NK-92 (cell line): Measurements from ENCODE around the gene NRXN2.
"Not testable (repeated sequence)": the region's sequence is repeated elsewhere in the genome, so short reads cannot be mapped to it uniquely, and the experiment has no call there.

Experiments
- DNase-seq: peaks from one replicate; lab custom pipeline; 2025; ENCODE audit not compliant: unreplicated experiment; lab: John Stamatoyannopoulos, UW

NRXN2 gene

DNA sequence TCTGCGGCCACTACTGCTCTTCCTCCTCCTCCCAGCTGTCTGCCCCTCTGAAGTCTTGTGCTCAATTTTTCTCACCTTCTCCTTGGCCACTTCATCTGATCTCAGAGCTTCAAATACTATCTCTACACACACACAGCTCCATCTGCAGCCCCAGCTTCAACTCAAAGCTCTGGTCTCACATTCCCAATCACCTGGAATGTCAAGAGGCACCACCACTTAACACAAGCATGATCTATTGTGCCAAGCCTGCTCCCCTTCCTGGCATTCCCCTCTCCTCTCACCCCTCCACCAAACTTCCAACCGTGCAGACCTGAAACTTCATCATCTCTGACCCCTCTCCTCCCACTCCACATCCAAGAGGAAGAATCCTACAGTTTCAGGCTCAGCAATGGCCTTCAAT lies 17.5 kb downstream of the NRXN2 start:
- DNase-seq: no peak

DNA sequence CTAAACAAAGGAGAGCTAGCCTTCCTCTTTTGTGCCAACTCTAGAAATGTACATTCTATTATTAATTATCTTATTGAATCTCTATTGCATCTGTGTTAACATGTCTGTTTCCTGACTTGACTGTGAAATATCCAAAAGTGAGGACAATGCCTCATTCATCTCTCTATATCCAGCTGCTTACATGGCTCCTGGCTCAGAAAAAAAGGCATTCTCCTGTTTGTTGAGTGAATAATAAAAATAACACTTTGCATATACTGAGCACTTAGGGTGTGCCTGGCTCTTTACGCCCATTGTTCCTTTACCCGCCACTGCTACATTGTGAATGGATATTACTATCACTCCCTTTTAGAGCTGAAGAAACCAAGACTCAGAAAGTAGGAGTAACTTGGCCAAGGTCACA lies 19.9 kb downstream of the NRXN2 start:
- no peak for DNase-seq

DNA sequence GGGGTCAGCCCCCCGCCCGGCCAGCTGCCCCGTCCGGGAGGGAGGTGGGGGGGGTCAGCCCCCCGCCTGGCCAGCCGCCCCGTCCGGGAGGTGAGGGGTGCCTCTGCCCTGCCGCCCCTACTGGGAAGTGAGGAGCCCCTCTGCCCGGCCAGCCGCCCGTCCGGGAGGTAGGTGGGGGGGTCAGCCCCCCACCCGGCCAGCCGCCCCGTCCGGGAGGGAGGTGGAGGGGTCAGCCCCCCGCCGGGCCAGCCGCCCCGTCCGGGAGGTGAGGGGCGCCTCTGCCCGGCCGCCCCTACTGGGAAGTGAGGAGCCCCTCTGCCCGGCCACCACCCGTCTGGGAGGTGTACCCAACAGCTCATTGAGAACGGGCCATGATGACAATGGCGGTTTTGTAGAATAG lies 21.0 kb downstream of the NRXN2 start:
- DNase-seq: not testable (repeated sequence)

DNA sequence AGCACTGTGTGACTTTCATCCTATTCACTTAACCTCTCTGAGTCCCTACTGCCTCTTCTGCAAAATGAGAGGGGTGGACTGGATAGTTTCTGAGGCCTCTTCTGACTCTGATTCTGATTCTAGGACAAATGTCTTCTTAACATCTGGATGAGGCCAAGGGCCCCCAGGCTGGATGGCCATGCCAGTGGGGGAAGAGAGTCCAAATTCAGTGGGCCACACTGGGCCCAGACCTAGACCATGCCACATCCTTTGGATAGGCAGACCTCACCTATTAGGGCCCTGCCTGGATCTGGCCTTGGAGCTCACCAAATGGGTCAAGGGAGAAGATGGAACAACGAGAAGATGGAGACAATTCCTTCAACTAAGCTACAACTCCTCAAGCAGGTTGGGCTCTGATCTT lies 24.6 kb downstream of the NRXN2 start:
- no peak for DNase-seq

DNA sequence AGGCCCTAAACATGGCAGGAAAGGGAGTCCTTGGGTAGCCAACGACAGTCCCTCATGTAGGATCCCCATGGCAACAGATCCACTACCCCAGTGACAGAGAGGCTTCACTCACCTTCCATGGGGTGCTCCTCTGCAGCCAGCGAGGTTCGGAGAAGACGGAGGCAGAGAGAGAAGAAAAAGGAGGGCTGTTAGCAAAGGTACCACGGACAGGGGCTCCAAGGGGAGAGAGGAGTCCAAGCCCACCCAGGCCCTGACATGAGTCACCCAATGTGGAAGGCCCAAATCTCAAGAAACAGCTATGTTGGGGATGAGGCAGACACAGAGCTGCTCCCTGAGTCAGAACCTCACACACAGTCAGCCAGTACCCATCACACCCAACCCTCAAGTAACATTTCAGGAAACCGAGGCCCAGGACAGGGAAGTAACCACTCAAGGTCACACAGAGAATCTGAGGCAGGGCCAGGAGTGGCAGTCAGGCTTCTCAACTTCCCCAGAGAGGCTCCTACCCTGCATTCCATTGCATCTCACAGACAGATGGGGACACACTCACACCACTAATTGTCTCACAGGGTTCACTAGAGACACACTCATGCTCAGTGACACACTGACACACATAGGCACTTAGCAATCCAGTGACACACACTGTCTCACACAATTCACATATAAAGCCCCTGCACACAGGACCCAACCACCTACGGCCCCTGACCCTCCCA lies 25.2 kb downstream of the NRXN2 start:
- no peak for DNase-seq

DNA sequence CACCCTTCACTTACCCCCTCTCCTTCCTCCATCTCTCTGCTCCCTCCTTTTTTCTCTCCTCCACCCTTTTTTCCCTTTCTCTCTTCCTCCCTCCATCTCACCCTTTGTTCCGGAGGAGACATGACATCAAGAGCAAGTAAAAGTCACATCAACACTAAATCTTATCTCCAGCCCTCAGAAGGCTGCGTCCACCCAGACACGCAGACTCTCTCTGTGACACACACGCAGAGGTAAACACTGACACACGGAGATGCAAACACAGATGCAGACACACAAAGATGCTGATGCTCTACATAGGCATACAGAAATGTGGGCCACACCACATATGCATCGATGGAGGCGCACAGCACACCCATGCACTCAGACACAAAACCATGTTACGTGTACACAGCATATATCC lies 27.0 kb downstream of the NRXN2 start:
- no peak for DNase-seq

DNA sequence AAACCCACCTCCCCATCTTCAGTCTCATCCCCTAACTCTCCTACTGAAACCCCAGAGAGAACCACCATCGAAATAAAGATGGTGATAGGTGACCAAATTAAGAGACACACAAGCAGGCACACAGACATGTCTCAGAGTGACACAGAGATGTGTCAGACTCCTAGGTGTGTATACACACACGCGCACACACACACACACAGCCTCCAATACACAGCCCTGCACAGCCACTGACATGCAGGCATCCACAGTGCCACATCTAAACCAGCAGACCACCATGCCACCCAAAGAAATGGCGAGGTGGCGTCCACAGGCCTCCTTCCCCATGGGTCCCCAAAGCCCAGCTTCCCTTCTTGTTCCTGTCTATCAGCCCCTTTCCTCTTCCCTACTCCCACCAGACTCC lies 27.4 kb downstream of the NRXN2 start:
- DNase-seq: no peak

DNA sequence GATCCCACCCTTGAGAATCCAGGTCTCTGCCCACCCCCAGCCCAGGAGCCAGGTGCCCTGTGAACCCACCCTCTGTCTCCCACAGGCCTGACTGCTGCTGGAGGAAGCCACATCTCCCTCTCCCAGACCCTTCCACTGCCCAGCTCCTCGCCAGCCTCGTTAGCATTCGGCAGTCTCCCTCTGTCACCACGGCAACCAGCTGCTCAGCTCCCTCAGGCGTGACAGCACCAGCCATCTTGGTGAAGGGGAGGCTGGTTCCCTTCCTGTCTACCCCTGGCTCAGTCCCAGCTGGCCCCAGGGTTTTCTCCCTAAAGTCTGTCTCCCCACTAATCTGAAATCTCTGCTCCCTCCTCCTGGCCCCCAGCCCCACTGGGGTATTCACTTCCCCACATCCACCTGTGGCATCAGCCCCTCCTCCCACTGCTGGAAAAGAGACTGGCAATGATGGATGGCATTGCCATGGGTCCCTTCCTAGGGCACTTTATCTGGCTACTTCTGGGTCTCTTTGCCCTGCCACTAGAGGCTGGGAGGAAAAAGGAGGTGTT lies 28.1 kb downstream of the NRXN2 start:
- no peak for DNase-seq

DNA sequence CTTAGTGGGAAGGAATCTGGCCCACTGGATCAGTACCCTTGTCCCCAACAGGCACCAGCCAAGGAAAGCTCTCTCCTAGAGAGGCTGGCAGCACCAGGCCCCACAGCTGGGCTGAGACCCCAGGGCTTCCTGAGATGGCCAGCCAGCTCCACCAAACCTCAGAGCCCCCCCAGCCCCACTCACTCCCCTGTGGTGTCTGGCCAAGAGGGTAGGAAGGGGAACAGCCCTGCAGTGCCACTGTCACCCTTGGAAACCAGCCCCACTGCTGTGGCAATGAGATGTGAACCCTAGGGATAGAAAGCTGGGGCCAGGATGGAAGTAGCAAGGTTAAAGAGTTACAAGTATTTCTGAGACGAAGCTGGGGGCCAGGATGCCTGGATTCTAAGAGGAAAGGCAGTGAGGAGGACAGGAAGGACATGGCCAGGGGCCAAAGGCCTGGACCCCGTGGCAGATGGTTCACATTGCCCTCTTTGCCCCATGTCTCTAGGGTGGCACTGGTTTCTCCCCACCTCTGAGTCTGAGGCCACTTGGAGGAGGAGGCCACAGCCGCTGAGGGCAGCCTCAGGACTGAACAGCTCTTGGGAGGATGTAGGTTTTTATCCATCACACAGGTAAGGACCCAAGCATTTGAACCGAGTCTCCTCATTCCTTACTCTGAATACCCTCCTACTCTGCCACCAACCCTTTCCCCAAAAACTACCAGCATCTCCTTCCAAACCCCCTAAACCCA lies 28.8 kb downstream of the NRXN2 start:
- no peak for DNase-seq

DNA sequence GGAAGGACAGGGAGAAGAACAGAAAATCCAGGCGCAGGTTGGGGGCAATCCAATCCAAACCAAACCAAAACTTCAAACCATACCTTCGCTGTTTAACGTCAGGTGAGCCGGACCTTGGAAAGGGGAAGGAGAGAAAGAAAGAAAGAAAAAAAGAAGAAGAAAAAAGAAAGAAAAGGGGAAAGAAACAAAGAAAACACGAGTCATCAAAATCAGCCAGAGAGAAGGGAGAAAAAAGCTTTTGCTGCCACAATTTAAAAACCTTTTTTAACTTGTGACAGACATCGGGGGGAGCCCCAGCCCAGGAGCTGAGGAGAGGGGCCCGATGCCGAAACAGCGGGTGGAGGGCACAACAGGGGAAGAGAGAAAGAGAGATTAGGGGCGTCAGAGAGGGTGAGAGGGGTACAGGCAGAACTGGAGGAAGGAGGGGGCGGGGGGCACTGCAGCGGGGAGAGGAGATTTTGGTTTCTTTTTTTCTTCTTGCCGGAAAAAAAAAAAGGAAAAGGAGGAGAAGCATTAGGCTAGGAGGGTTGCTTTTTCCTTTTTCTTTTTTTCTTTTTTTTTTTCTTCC lies 30.1 kb downstream of the NRXN2 start:
- no peak for DNase-seq

DNA sequence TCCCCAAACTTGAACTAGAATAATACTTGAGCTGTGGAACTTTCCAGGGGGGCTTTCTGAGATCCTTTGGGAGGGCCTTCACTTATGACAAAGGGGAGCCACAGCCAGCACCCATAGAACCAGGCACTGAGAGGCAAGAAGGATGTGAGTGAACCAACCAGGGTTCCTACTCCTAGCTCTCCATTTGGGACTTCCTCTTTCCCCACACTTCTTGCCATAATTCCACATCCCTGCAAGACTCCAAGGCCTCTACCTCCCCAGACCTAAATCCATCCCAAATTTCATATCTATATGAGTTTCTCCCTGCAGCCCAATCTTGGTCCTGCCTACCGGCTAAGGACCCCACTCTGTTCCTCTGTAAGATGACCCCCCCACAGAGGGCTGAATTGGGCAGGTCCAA lies 31.5 kb downstream of the NRXN2 start:
- no peak for DNase-seq

DNA sequence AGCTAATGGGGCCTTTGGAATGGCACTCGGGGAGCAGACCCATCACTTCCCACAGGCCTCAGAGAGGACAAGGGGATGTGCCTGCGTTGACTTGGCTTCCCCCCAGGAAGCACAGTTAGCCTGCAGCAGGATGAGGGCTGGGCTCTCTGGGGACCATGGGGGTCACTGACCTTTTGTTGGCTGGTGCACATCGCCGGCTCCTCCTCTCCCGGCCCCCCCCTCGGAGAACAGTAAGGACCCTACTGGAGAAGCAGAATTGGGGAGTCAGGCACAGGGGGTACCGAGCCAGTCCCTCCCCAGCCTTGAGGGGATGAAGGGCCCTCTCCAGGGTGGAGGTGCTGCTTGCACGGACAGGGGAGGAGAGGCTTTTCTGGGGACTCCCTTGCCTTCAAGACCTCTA lies 32.8 kb downstream of the NRXN2 start:
- no peak for DNase-seq

DNA sequence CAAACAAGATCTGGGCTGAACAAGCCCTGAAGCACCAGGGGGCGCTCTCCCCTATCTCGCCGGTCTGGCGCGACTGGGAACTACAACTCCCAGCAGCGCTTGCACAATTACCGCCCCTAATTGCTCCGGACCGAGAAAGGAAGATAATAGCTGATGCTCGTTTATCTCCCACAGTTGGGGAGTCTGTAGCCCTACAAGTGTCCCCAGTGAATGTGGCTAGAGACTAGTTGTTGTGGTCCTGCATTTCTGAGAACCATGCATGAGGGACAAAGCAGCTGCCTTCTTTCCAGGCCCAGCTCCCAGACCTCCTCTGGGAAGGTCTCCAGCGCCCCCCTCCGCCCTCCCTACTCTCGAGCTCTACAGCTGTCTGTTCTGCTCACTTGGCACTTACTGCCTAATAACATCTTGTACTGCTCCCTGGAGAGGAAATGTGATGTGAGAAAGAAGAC lies 34.4 kb downstream of the NRXN2 start:
- DNase-seq: peak; percentile 30

DNA sequence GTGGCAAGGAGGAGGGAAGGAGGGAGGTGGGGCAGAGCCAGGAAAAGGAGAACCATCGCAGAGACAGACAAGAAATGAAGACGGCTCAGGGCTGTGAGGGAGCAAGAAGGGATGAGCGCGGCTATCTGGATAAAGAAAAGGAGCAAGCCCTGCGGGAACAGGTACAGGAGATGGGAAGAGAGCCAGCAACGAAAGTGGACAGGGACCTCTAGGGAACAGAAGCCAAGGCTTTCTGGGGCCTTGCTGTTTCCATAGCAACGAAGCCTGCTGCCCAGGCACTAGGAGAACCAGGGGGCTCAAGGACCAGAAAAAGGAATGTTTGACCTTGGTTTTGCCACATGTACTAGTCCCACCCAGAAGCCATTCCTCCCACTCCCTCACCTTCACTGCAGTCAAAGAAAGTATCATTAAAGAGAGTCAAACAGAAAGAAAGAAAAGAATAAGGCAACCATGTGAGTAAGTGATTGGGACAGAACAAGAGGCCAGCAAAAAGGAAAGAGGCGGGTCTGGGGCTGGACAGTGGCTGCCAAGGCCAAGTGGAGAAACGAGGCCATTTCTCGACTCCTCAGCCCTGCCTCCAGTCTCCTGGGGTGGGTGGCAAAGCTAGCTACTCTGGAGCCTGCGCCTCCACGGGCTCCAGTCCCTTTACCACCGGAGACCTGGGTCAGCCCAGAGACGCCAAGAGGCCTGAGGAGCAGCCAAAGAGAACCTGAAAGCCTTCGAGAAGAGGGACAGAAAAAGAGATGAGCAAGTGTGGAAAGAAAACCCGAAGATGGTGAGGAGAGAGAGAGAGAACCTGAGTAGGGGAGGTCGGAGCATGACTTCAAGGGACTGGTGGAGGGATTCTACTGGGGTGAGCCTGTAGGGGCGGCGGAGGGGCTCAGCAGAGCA lies 35.1 kb downstream of the NRXN2 start:
- DNase-seq: no peak

DNA sequence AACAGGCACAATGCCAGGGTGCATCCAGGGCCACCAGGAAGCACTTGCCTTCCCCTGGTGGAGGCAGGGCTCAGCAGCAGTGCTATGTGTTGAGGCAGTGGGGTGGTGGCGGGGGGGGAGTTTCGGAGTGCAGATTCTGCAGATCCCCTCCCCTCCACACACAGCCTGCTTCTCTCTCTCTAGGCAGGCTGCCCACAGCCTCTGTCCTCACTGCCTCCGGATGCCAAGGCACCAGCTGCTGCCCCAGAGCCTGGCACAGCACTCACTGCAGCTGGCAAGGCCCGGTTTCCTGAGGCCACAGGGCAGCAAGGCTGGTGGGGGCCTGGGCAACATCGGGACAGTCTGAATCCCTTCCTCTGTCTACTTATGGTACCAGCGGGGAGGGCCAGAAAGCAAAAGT lies 35.8 kb downstream of the NRXN2 start:
- no peak for DNase-seq

DNA sequence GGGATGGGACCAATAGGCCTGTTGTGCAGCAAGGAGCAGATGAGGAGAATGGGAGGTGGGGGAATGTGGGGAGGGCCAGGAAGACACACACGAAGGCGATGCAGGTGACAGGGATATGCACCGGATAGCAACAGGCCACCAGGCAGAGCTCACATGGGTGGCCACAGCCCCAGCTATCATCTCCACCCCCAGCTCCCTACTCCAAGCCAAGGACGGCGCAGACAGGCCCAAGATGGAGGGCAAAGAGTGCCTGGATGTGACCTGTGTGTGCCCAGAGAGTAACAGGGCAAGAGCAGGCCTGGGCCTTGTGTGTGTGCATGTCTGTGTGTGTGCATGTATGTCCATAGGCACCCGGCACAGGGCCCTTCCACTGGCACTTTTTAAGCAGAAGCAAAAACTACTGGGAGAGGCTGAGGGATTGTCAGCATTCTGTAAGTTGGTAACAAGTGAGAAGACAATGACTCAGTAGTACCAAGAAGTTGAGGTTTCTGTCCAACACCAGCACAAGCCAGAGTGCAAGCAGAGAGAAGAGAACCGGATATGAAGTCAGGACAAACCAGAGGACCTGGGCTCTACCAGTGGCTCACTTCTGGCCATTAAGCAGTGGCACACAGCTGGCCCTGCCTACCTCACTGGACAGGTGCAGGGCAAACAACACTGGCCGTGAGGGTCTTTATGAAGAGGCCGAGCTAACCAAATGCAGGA lies 36.4 kb downstream of the NRXN2 start:
- no peak for DNase-seq

DNA sequence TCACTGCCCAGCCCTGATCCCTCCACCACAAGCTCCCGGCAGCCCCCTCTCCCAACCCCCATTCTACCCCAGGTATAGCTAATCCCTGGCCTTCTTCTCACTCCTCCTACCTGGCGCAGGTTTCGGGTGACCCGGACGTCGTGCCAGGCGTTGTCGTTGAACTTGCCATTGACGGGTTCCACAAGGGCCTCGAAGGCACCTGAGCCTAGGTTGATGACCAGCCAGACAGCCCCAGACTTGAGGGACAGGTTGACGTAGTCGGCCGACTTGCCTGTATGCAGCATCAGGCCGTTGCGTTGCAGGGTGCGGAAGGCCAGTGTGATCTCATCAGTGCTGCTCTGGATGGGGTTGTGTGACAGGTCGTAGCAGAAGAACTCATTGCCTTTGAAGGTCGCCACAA lies 37.5 kb downstream of the NRXN2 start:
- DNase-seq: no peak

DNA sequence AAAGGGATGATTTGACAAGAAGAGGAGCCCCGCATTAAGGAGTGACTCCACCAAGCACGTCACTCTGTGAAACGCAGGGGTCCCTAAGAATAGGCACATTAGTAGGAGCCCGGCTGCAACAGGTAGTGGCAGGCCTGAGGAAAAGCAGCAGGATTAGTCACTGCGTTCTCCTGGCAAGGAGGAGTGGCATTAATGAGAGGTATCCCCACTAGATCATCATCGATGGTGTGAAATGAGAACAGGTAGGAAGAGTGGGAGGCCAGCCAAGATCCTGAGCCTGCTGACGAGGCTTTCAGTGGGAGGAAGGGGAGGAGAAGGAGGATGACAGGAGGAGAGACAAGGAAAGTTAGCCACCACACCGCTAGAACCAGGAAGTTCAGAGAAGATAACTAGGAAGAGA lies 38.6 kb downstream of the NRXN2 start:
- DNase-seq: no peak

DNA sequence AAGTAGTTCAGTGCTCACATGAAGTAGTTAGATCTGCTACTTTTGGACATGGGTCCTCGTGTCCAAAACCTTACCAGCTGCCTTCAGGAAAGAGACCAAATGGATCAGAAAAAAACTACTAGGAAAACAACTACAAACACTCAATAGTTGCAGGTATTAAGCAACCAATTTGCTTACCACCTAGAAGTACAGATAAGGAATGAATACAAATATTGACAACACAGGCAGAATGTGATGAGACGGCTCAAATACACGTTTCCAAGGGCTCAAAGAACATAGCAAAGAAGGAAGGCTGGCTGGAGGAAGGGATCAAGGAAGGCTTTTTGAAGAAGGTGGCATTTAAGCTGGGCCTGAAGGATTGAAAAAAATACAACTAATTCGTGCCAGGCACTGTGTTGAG lies 41.8 kb downstream of the NRXN2 start:
- no peak for DNase-seq

DNA sequence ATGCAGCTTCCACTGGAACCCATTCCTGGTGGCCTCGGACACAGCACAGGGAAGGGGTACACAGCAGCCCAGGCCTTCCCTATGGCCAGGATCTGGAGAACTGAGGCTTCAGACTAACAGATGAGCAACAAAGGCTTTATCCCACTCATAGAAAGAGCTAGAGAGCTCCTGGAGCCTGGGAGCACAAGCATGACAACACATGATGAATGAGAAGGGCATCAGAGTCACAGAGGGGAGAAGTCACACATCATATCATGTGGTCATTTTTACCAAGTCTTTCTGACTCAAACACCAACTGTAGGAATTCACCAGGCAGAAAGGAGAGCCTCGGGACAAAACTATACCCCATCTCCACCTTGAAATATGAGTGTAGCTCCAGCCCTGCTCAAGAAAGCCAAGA lies 43.2 kb downstream of the NRXN2 start:
- no peak for DNase-seq
